Measurements from ENCODE around the gene PHKB. TPM values are rescaled to one million over a fixed set of nuclear protein-coding genes. Genes with fewer than 3 reads are reported as not detected.

The PHKB gene
- total RNA-seq, 4 donors from 2014 or later = 74.1 to 126 (median 101) TPM

DNA sequence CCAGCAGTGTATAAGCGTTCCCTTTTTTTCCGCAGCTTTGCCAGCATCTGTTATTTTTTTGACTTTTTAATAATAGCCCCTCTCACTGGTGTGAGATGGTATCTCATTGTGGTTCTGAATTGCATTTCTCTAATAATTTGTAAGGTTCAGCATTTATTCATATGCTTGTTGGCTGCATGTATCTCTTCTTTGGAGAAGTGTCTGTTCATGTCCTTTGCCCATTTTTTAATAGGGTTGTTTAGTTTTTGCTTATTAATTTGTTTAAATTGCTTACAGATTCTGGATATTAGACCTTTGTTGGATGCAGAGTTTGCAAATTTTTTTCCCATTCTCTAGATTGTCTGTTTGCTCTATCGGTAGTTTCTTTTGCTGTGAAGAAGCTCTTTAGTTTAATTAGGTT, 26.9 kb downstream of the PHKB start:
- in situ Hi-C loops (cut with MboI; ENCODE audit: low pct_ligation_motif_present in 1 of 4, low pct_unique_long_range_greater_than_20kb in 1 of 4, low sequenced_read_pairs in 3 of 4) = no loop called here
- Histone ChIP-seq H3K4me3 (no peak overlapping the region), H3K36me3 (peaks cover 0 to 9% (median 0%) of the 10 kb centered on the region in 4 donors), H3K4me1 (peaks cover 0 to 21% (median 4%) of the 10 kb centered on the region in 4 donors), H3K9me3 (peaks cover 11 to 18% of the 10 kb centered on the region in 2 donors), H3K27me3 (no peaks in the 10 kb centered on the region), H3K27ac (no peak overlapping the region)
- 97 to 98% methylated on average over 3 of the region's 3 CpGs for WGBS, 2 donors (ENCODE audit: low coverage in 1 of 2)
- TF ChIP-seq, protein P1, sequence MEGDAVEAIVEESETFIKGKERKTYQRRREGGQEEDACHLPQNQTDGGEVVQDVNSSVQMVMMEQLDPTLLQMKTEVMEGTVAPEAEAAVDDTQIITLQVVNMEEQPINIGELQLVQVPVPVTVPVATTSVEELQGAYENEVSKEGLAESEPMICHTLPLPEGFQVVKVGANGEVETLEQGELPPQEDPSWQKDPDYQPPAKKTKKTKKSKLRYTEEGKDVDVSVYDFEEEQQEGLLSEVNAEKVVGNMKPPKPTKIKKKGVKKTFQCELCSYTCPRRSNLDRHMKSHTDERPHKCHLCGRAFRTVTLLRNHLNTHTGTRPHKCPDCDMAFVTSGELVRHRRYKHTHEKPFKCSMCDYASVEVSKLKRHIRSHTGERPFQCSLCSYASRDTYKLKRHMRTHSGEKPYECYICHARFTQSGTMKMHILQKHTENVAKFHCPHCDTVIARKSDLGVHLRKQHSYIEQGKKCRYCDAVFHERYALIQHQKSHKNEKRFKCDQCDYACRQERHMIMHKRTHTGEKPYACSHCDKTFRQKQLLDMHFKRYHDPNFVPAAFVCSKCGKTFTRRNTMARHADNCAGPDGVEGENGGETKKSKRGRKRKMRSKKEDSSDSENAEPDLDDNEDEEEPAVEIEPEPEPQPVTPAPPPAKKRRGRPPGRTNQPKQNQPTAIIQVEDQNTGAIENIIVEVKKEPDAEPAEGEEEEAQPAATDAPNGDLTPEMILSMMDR (IDR thresholded peaks at IDR 0.05) = no peak
- TF ChIP-seq POLR2A (IDR thresholded peaks at IDR 0.05) = no peak
- no peak for TF ChIP-seq EP300 (IDR thresholded peaks at IDR 0.05; ENCODE audit: low read depth)
- no peak for TF ChIP-seq POLR2AphosphoS5 (IDR thresholded peaks at IDR 0.05)
- no peak for DNase-seq
- intact Hi-C loops (cut with DNase I; ENCODE audit: low total_unique reads) = no loop called here

GRCh38 chr16:47490471-47490870, 29.3 kb downstream of the PHKB start:
- no peak for DNase-seq
- Histone ChIP-seq H3K27me3 (no peaks in the 10 kb centered on the region), H3K4me3 (no peak overlapping the region), H3K9me3 (peaks cover 11 to 18% of the 10 kb centered on the region in 2 donors), H3K36me3 (peaks cover 0 to 9% (median 0%) of the 10 kb centered on the region in 4 donors), H3K4me1 (peaks cover 3 to 29% (median 11%) of the 10 kb centered on the region in 4 donors), H3K27ac (no peak overlapping the region)
- intact Hi-C loops (cut with DNase I; ENCODE audit: low total_unique reads) = no loop called here
- in situ Hi-C loops (cut with MboI; ENCODE audit: low pct_ligation_motif_present in 1 of 4, low pct_unique_long_range_greater_than_20kb in 1 of 4, low sequenced_read_pairs in 3 of 4) = no loop called here
- TF ChIP-seq POLR2A (IDR thresholded peaks at IDR 0.05) (no peak), POLR2AphosphoS5 (IDR thresholded peaks at IDR 0.05) (no peak), EP300 (IDR thresholded peaks at IDR 0.05; ENCODE audit: low read depth) (no peak)
- TF ChIP-seq, protein P1 (IDR thresholded peaks at IDR 0.05) = no peak

- no peak for DNase-seq
- H3K9me3 ChIP-seq = peaks cover 11 to 18% of the 10 kb centered on the region in 2 donors
- H3K27me3 ChIP-seq = no peaks in the 10 kb centered on the region
- H3K36me3 ChIP-seq = peaks cover 0 to 7% (median 0%) of the 10 kb centered on the region in 4 donors
- intact Hi-C loops (cut with DNase I; ENCODE audit: low total_unique reads) (no loop called here), in situ Hi-C loops (cut with MboI; ENCODE audit: low pct_ligation_motif_present in 1 of 4, low pct_unique_long_range_greater_than_20kb in 1 of 4, low sequenced_read_pairs in 3 of 4) (no loop called here)
- TF ChIP-seq POLR2A (IDR thresholded peaks at IDR 0.05) (no peak), EP300 (IDR thresholded peaks at IDR 0.05; ENCODE audit: low read depth) (no peak), POLR2AphosphoS5 (IDR thresholded peaks at IDR 0.05) (no peak)
- TF ChIP-seq, protein P1 (IDR thresholded peaks at IDR 0.05) = no peak
- H3K27ac ChIP-seq = peak overlapping the region; percentile 61 to 75 (median 72)
- 29 to 58% methylated on average over 1 of the region's 1 CpG for WGBS, 2 donors (ENCODE audit: low coverage in 1 of 2)
- no peak overlapping the region for H3K4me3 ChIP-seq
- peaks cover 3 to 29% (median 11%) of the 10 kb centered on the region in 4 donors for H3K4me1 ChIP-seq
Observed at GRCh38 chr16:47492036-47492427, 30.9 kb downstream of the PHKB start.

DNA sequence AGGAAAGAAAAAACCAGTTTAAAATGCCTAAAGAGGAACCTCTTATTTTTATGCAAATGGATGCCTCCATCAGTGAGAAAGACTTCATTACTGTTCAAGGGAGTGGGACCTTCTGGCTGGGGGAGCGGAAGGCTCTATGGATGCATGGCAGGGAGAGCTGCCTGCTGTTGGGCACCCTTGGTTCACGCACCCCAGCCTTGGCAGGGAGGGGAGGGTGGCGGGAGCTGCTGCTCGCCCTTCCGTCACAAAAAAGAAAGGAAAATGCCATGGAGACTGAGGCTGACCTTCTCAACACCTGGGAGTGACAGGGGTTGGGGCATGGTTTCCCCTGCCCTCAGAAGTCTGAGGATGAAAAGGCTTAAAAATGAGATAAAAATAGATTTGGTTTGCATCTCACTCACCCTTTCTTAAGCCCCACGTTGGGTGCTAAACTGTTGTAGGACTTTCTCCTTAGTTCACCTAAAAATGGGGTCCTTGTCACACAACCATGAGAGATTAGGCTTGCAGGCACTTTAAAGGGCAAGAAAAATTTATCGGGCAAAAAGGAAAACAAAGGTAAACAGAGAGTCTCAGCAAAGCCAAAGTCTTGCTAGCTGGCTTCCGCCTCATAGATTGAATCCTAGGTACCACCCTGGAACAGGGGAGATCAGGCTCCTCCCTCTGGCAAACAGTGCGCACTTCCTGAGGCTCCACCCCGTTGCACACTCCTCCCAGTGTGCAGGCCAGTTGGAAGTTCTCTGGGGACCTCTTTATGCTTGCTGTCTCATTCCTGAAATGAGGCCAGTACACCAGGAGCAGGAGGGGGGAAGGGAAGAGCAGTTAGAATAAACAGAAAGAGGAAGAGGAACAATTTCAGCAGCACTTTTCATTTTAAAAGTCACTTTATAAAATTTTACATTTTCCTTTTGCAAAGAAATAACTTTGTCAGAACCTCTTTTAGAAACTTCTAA, 31.6 kb downstream of the PHKB start:
- peaks cover 0 to under 1% (median 0%) of the 10 kb centered on the region in 4 donors for H3K36me3 ChIP-seq
- intact Hi-C loops (cut with DNase I; ENCODE audit: low total_unique reads) = no loop called here
- peak overlapping the region in 1 of 4 donors; percentile 10 for H3K4me3 ChIP-seq
- TF ChIP-seq POLR2AphosphoS5 (IDR thresholded peaks at IDR 0.05) = peak; percentile 44 to 62 (median 60)
- peak; percentile 17 for TF ChIP-seq POLR2A (IDR thresholded peaks at IDR 0.05)
- no peak for TF ChIP-seq EP300 (IDR thresholded peaks at IDR 0.05; ENCODE audit: low read depth)
- TF ChIP-seq, protein P1 (IDR thresholded peaks at IDR 0.05) = no peak
- H3K27me3 ChIP-seq = no peaks in the 10 kb centered on the region
- in situ Hi-C loops (cut with MboI; ENCODE audit: low pct_ligation_motif_present in 1 of 4, low pct_unique_long_range_greater_than_20kb in 1 of 4, low sequenced_read_pairs in 3 of 4) = no loop called here
- peaks cover 11 to 18% of the 10 kb centered on the region in 2 donors for H3K9me3 ChIP-seq
- H3K27ac ChIP-seq = peak overlapping the region; percentile 61 to 75 (median 72)
- peaks cover 3 to 29% (median 11%) of the 10 kb centered on the region in 4 donors for H3K4me1 ChIP-seq
- DNase-seq = peak; percentile 57
- WGBS, 2 donors (ENCODE audit: low coverage in 1 of 2) = 72% methylated on average over 10 of the region's 10 CpGs; no CpG with 5 or more reads in 1 of the 2 donors
